HEK293 (cell line): ENCODE data around the gene TOMM70.
"Not testable (repeated sequence)": the region's sequence is repeated elsewhere in the genome, so short reads cannot be mapped to it uniquely, and the experiment has no call there.

ENCODE experiments used
- CTCF ChIA-PET: fragments of 350-600 bp; formaldehyde crosslinking; extraction: SDS; loops from one replicate; lab custom pipeline; 2021; ENCODE audit warnings: antibody characterized with exemption; lab: Yijun Ruan, JAX
- POLR2A ChIA-PET: fragments of 300-600 bp; formaldehyde crosslinking; extraction: SDS; loops from one replicate; lab custom pipeline; 2020; ENCODE audit warnings: antibody characterized with exemption, inconsistent platforms; lab: Yijun Ruan, JAX
- H3K27ac ChIP-seq: fragments of 200-500 bp; sonication (Bioruptor generic); 2 replicates; pipeline ENCODE4 v1.5.1; 2014; ENCODE audit warnings: low read depth, low read length, control low read depth, inconsistent platforms; ENCODE audit errors: extremely low read depth
- H3K36me3 ChIP-seq, 2 experiments: fragments of 200-500 bp in 1 of 2; sonication (Bioruptor generic) in 1 of 2; 1 replicate in 1 of 2; 2 replicates in 1 of 2; pipeline ENCODE4 v1.5.1; 2014 to 2017; ENCODE audit warnings: inconsistent platforms in 2 of 2, low read length in 2 of 2; ENCODE audit not compliant: control insufficient read depth in 2 of 2, insufficient read depth in 1 of 2
- H3K4me1 ChIP-seq: fragments of 200-500 bp; sonication (Bioruptor generic); 2 replicates; pipeline ENCODE4 v1.5.1; 2014; ENCODE audit warnings: mild to moderate bottlenecking, low read length, inconsistent platforms; ENCODE audit not compliant: control insufficient read depth, insufficient read depth
- H3K4me3 ChIP-seq: 2 replicates; pipeline ENCODE4 v1.5.1; 2011; ENCODE audit warnings: low read depth, mild to moderate bottlenecking, control low read depth, low read length, moderate library complexity
- H3K9me3 ChIP-seq: fragments of 200-500 bp; sonication (Bioruptor generic); 2 replicates; pipeline ENCODE4 v1.5.1; 2014; ENCODE audit warnings: low read depth, low read length, inconsistent platforms; ENCODE audit not compliant: control insufficient read depth, insufficient read depth
- ATF2 ChIP-seq: fragments of 450-650 bp; formaldehyde crosslinking; IDR thresholded peaks from 2 replicates; pipeline ENCODE4 v1.5.1; 2016; ENCODE audit warnings: missing biosample characterization, missing genetic modification characterization, low read depth
- GLIS1 ChIP-seq: fragments of 450-650 bp; formaldehyde crosslinking; IDR thresholded peaks from 2 replicates; pipeline ENCODE4 v1.5.1; 2016; ENCODE audit warnings: missing biosample characterization, missing genetic modification characterization
- KLF1 ChIP-seq: fragments of 450-650 bp; formaldehyde crosslinking; IDR thresholded peaks from 2 replicates; pipeline ENCODE4 v1.5.1; 2016; ENCODE audit warnings: missing biosample characterization, missing genetic modification characterization
- PRDM10 ChIP-seq: fragments of 450-650 bp; formaldehyde crosslinking; IDR thresholded peaks from 2 replicates; pipeline ENCODE4 v1.5.1; 2016; ENCODE audit warnings: missing biosample characterization, missing genetic modification characterization
- SCRT2 ChIP-seq: fragments of 450-650 bp; formaldehyde crosslinking; IDR thresholded peaks from 2 replicates; pipeline ENCODE4 v1.5.1; 2016; ENCODE audit warnings: missing biosample characterization, missing genetic modification characterization
- SP2 ChIP-seq: fragments of 450-650 bp; formaldehyde crosslinking; IDR thresholded peaks from 2 replicates; pipeline ENCODE4 v1.5.1; 2016; ENCODE audit warnings: missing biosample characterization, missing genetic modification characterization
- ZBTB21 ChIP-seq: fragments of 450-650 bp; formaldehyde crosslinking; IDR thresholded peaks from 2 replicates; pipeline ENCODE4 v1.5.1; 2017; ENCODE audit warnings: missing biosample characterization, missing genetic modification characterization
- ZBTB44 ChIP-seq: fragments of 450-650 bp; IDR thresholded peaks from 2 replicates; pipeline ENCODE4 v1.5.1; 2018; ENCODE audit warnings: missing biosample characterization, mild to moderate bottlenecking, missing genetic modification characterization
- ZFHX2 ChIP-seq: fragments of 450-650 bp; formaldehyde crosslinking; conservative IDR thresholded peaks from 2 replicates; pipeline ENCODE4 v1.5.1; 2016; ENCODE audit warnings: missing biosample characterization, missing genetic modification characterization
- ZNF112 ChIP-seq: fragments of 450-650 bp; formaldehyde crosslinking; IDR thresholded peaks from 2 replicates; pipeline ENCODE4 v1.5.0; 2017; ENCODE audit warnings: missing biosample characterization, missing genetic modification characterization
- ZNF302 ChIP-seq: fragments of 450-650 bp; formaldehyde crosslinking; IDR thresholded peaks from 2 replicates; pipeline ENCODE4 v1.5.1; 2016; ENCODE audit warnings: missing biosample characterization, missing genetic modification characterization, low read depth
- ZNF335 ChIP-seq: fragments of 450-650 bp; formaldehyde crosslinking; conservative IDR thresholded peaks from 2 replicates; pipeline ENCODE4 v1.5.1; 2016; ENCODE audit warnings: missing biosample characterization, missing genetic modification characterization
- ZNF433 ChIP-seq: fragments of 450-650 bp; formaldehyde crosslinking; IDR thresholded peaks from 2 replicates; pipeline ENCODE4 v1.5.1; 2016; ENCODE audit warnings: missing biosample characterization, missing genetic modification characterization, low read depth
- ZNF473 ChIP-seq: fragments of 450-650 bp; formaldehyde crosslinking; IDR thresholded peaks from 2 replicates; pipeline ENCODE4 v1.5.1; 2017; ENCODE audit warnings: missing biosample characterization, missing genetic modification characterization
- ZNF548 ChIP-seq: fragments of 450-650 bp; formaldehyde crosslinking; IDR thresholded peaks from 2 replicates; pipeline ENCODE4 v1.5.1; 2016; ENCODE audit warnings: missing biosample characterization, missing genetic modification characterization
- ZNF549 ChIP-seq: fragments of 450-650 bp; IDR thresholded peaks from 2 replicates; pipeline ENCODE4 v1.5.1; 2018; ENCODE audit warnings: missing biosample characterization, missing genetic modification characterization, mild to moderate bottlenecking, inconsistent platforms, moderate library complexity
- ZNF596 ChIP-seq: fragments of 450-650 bp; IDR thresholded peaks from 2 replicates; pipeline ENCODE4 v1.5.0; 2018; ENCODE audit warnings: missing biosample characterization, mild to moderate bottlenecking, missing genetic modification characterization, moderate library complexity
- ZNF600 ChIP-seq: fragments of 450-650 bp; formaldehyde crosslinking; IDR thresholded peaks from 2 replicates; pipeline ENCODE4 v1.5.1; 2016; ENCODE audit warnings: missing biosample characterization, missing genetic modification characterization
- ZNF626 ChIP-seq: fragments of 450-650 bp; sonication (Bioruptor Pico); formaldehyde crosslinking; IDR thresholded peaks from 2 replicates; pipeline ENCODE4 v1.5.1; 2018; ENCODE audit warnings: missing biosample characterization, missing genetic modification characterization, inconsistent platforms
- ZNF677 ChIP-seq: fragments of 450-650 bp; IDR thresholded peaks from 2 replicates; pipeline ENCODE4 v1.5.0; 2018; ENCODE audit warnings: missing biosample characterization, mild to moderate bottlenecking, missing genetic modification characterization, moderate library complexity
- ZNF837 ChIP-seq: fragments of 450-650 bp; formaldehyde crosslinking; IDR thresholded peaks from 2 replicates; pipeline ENCODE4 v1.5.1; 2016; ENCODE audit warnings: missing biosample characterization, missing genetic modification characterization
- ZNF843 ChIP-seq: fragments of 450-650 bp; formaldehyde crosslinking; IDR thresholded peaks from 2 replicates; pipeline ENCODE4 v1.5.1; 2016; ENCODE audit warnings: missing biosample characterization, missing genetic modification characterization
- ZSCAN30 ChIP-seq: fragments of 450-650 bp; IDR thresholded peaks from 2 replicates; pipeline ENCODE4 v1.5.1; 2018; ENCODE audit warnings: missing biosample characterization, mild to moderate bottlenecking, missing genetic modification characterization, moderate library complexity

Gene TOMM70

GRCh38 chr3:100336229-100336628 lies 64.7 kb downstream of the TOMM70 start:
- POLR2A ChIA-PET, H3K9me3 ChIP-seq, H3K4me1 ChIP-seq, H3K27ac ChIP-seq, H3K4me3 ChIP-seq: not testable (repeated sequence)
- CTCF ChIA-PET, result interaction anchor here (0.6 to 1.6 kb wide), 2 partner anchors 254 to 496 kb away, joined by 3 read pairs; no protein-coding TSS in a partner anchor
- peaks cover under 1 to 22% of the 10 kb centered on the region in 2 experiments; a peak in 2 of 3 replicates for H3K36me3 ChIP-seq

- Histone ChIP-seq H3K4me1 (0 out of 2 replicates have a peak, but pooled peaks cover 3% of the 10 kb centered on the region), H3K9me3 (no peaks in the 10 kb centered on the region), H3K27ac (no peak overlapping the region), H3K36me3 (peaks cover 0 to 14% of the 10 kb centered on the region in 2 experiments; a peak in 2 of 3 replicates), H3K4me3 (peak overlapping the region; percentile 56; the same call in 1 of the 2 replicates)
- CTCF ChIA-PET, result interaction anchor here (0.6 to 1.6 kb wide), 4 partner anchors 61 to 495 kb away, joined by 3 to 4 read pairs (median 3); no protein-coding TSS in a partner anchor
- POLR2A ChIA-PET, result no interaction called here
- TF ChIP-seq ZNF626 (tag by site-specific recombination), result no peak
- TF ChIP-seq ZBTB21, result no peak
- TF ChIP-seq ZNF335 (tag by site-specific recombination), result peak; percentile 9; the same call in 1 of the 2 replicates
- TF ChIP-seq KLF1 (tag by site-specific recombination), result 0 out of 2 replicates have a peak, but pooled peaks have one; percentile 18
- no peak for TF ChIP-seq ZNF548 (tag by site-specific recombination)
Measured at GRCh38 chr3:100335434-100335833, 65.5 kb downstream of the TOMM70 start.

- ChIA-PET CTCF (interaction anchor here (1.0 to 1.6 kb wide), 3 partner anchors 12 to 255 kb away, joined by 3 to 4 read pairs (median 4); no protein-coding TSS in a partner anchor), POLR2A (interaction anchor here (0.6 to 1.5 kb wide), 3 partner anchors 46 to 158 kb away, joined by 3 to 6 read pairs (median 3); partner anchors contain the start of genes TBC1D23 and TMEM45A)
- H3K9me3 ChIP-seq, result no peaks in the 10 kb centered on the region
- peak within 1 kb of the TSS; percentile 56 for H3K4me3 ChIP-seq
- 0 out of 2 replicates have a peak, but pooled peaks cover 3% of the 10 kb centered on the region for H3K4me1 ChIP-seq
- peak within 1 kb of the TSS; percentile 74; the same call in 1 of the 2 replicates for H3K27ac ChIP-seq
- H3K36me3 ChIP-seq, result peaks cover 0 to 8% of the 10 kb centered on the region in 2 experiments; a peak in 2 of 3 replicates
- TF ChIP-seq ATF2 (no peak), ZNF433 (tag by site-specific recombination) (no peak), SP2 (tag by site-specific recombination) (peak; percentile 19; the same call in 1 of the 2 replicates), SCRT2 (tag by site-specific recombination) (peak; percentile 5; the same call in 1 of the 2 replicates), ZNF600 (tag by site-specific recombination) (peak; percentile 71), ZBTB21 (no peak), ZNF843 (tag by site-specific recombination) (no peak), ZNF473 (tag by site-specific recombination) (no peak), ZNF549 (no peak), ZNF837 (tag by site-specific recombination) (no peak), ZNF112 (tag by site-specific recombination) (no peak), ZBTB44 (tag by site-specific recombination) (peak; percentile 24; the same call in 1 of the 2 replicates), ZNF677 (tag by site-specific recombination) (0 out of 2 replicates have a peak, but pooled peaks have one; percentile 17), ZSCAN30 (tag by site-specific recombination) (0 out of 2 replicates have a peak, but pooled peaks have one; percentile 56), ZNF302 (tag by site-specific recombination) (no peak), GLIS1 (tag by site-specific recombination) (peak; percentile 55), PRDM10 (tag by site-specific recombination) (peak; percentile 59), ZNF596 (tag by site-specific recombination) (peak; percentile 22; the same call in 1 of the 2 replicates), ZFHX2 (tag by site-specific recombination) (no peak)
Measured at GRCh38 chr3:100334488-100335351, 66.2 kb downstream of the TOMM70 start, which contains the start of gene NIT2. TSS of gene NIT2 (plus strand) at chr3:100334757. CDS start at chr3:100334792, 35 bp downstream.
